ENCODE measurements around the gene C9orf57.

C9orf57 gene

GRCh38 chr9:72052122-72052521 lies 8.3 kb downstream of the C9orf57 start:
- H3K27ac ChIP-seq: no peak overlapping the region
- TF ChIP-seq CTCF (conservative IDR thresholded peaks at IDR 0.05): no peak
- no peak for TF ChIP-seq ZFX (IDR thresholded peaks at IDR 0.05)

GRCh38 chr9:72048850-72049249 lies 11.6 kb downstream of the C9orf57 start:
- TF ChIP-seq CTCF (conservative IDR thresholded peaks at IDR 0.05): no peak
- no peak for TF ChIP-seq ZFX (IDR thresholded peaks at IDR 0.05)
- no peak overlapping the region for H3K27ac ChIP-seq

GRCh38 chr9:72046630-72047456 lies 13.6 kb downstream of the C9orf57 start:
- TF ChIP-seq CTCF (conservative IDR thresholded peaks at IDR 0.05) (no peak), ZFX (IDR thresholded peaks at IDR 0.05) (no peak)
- H3K27ac ChIP-seq: no peak overlapping the region

- H3K27ac ChIP-seq: no peak overlapping the region
- TF ChIP-seq ZFX (IDR thresholded peaks at IDR 0.05): no peak
- no peak for TF ChIP-seq CTCF (conservative IDR thresholded peaks at IDR 0.05)
These were observed 16.3 kb downstream of the C9orf57 start for GRCh38 chr9:72044095-72044494.

GRCh38 chr9:72043576-72043975 lies 16.8 kb downstream of the C9orf57 start:
- no peak overlapping the region for H3K27ac ChIP-seq
- TF ChIP-seq CTCF (conservative IDR thresholded peaks at IDR 0.05) (no peak), ZFX (IDR thresholded peaks at IDR 0.05) (no peak)

- TF ChIP-seq CTCF (conservative IDR thresholded peaks at IDR 0.05): no peak
- no peak for TF ChIP-seq ZFX (IDR thresholded peaks at IDR 0.05)
These were observed 17.5 kb downstream of the C9orf57 start for GRCh38 chr9:72042928-72043327.

GRCh38 chr9:72041775-72042194 lies 18.6 kb downstream of the C9orf57 start:
- TF ChIP-seq ZFX (IDR thresholded peaks at IDR 0.05): no peak
- no peak for TF ChIP-seq CTCF (conservative IDR thresholded peaks at IDR 0.05)
- H3K27ac ChIP-seq: no peak overlapping the region

More at GRCh38 chr9:72042928-72043327, 17.5 kb downstream of the C9orf57 start:
- H3K27ac ChIP-seq: no peak overlapping the region

Measured in C4-2B (cell line).